Thoracic aorta (tissue), 2 donors: ENCODE data around the gene KBTBD2. TPM values are rescaled to one million over a fixed set of nuclear protein-coding genes. Genes with fewer than 3 reads are reported as not detected.

Experiments
- ATAC-seq: fragments of 150-250 bp; one replicate; pipeline ENCODE4 v1.8.0; 2017; ENCODE audit warnings: low read depth; ENCODE audit not compliant: insufficient number of reproducible peaks, low FRiP score
- DNase-seq: peaks from one replicate; pipeline ENCODE4 v3.0.0-alpha.2; 2020; ENCODE audit warnings: low spot score
- H3K27ac ChIP-seq, 2 donors: fragments of 200-600 bp; sonication (generic); 1 replicate in 1 of 2; 2 replicates in 1 of 2; pipeline ENCODE4 v1.5.1; 2016; ENCODE audit warnings: mild to moderate bottlenecking in 2 of 2, moderate library complexity in 2 of 2
- H3K27me3 ChIP-seq: fragments of 200-600 bp; sonication (generic); replicated peaks from 2 replicates; pipeline ENCODE4 v1.6.0; 2016; ENCODE audit warnings: mild to moderate bottlenecking; ENCODE audit not compliant: insufficient read depth
- H3K36me3 ChIP-seq: fragments of 200-600 bp; sonication (generic); one replicate; pipeline ENCODE4 v1.5.1; 2016
- H3K4me1 ChIP-seq, 2 donors: fragments of 200-600 bp; sonication (generic); 1 replicate in 1 of 2; 2 replicates in 1 of 2; pipeline versions ENCODE4 v1.5.1 to v1.6.0; 2016; ENCODE audit warnings: low read depth in 2 of 2, mild to moderate bottlenecking in 1 of 2; ENCODE audit not compliant: control insufficient read depth in 1 of 2
- H3K4me3 ChIP-seq: fragments of 200-600 bp; sonication (generic); 2 replicates; pipeline ENCODE4 v1.5.1; 2016; ENCODE audit warnings: mild to moderate bottlenecking
- H3K9me3 ChIP-seq: fragments of 200-600 bp; sonication (generic); 2 replicates; pipeline ENCODE4 v1.5.1; 2016
- CTCF ChIP-seq: fragments of 200-600 bp; sonication (generic); IDR thresholded peaks from one replicate; pipeline ENCODE4 v1.5.1; 2019; ENCODE audit warnings: antibody characterized with exemption
- total RNA-seq, 2 donors: library from RNA; depleted of rRNA; stranded (reverse); fragments of >200 nt; gene quantifications; one replicate each; pipeline versions ENCODE4 v1.1.0 to v1.2.3, GENCODE V29; 2016

Gene KBTBD2
- total RNA-seq, 2 donors from 2014 or later = 24.1 to 47.9 TPM

- H3K4me3 ChIP-seq = no peak overlapping the region
- no peaks in the 10 kb centered on the region for H3K9me3 ChIP-seq
- H3K27ac ChIP-seq = peak overlapping the region in 1 of 2 donors; percentile 93
- H3K27me3 ChIP-seq = no peaks in the 10 kb centered on the region
- ATAC-seq (no peak), DNase-seq (no peak)
- peaks cover 17 to 25% of the 10 kb centered on the region in 2 donors for H3K4me1 ChIP-seq
- no peaks in the 10 kb centered on the region for H3K36me3 ChIP-seq
- TF ChIP-seq CTCF = no peak
Observed at GRCh38 chr7:32893722-32894121, 2.2 kb upstream of the KBTBD2 start.

GRCh38 chr7:32893207-32893524 is 1.6 kb upstream of the KBTBD2 start:
- Histone ChIP-seq H3K27ac (peak overlapping the region; percentile 85 to 93), H3K9me3 (no peaks in the 10 kb centered on the region), H3K4me1 (peaks cover 20 to 30% of the 10 kb centered on the region in 2 donors), H3K4me3 (peak overlapping the region; percentile 96), H3K36me3 (no peaks in the 10 kb centered on the region), H3K27me3 (no peaks in the 10 kb centered on the region)
- no peak for TF ChIP-seq CTCF
- DNase-seq = no peak
- ATAC-seq = no peak

GRCh38 chr7:32892521-32893206 is 1.1 kb upstream of the KBTBD2 start:
- H3K27ac ChIP-seq = peak overlapping the region; percentile 85 to 93
- no peaks in the 10 kb centered on the region for H3K36me3 ChIP-seq
- H3K27me3 ChIP-seq = no peaks in the 10 kb centered on the region
- TF ChIP-seq CTCF = no peak
- H3K4me1 ChIP-seq = peaks cover 25 to 35% of the 10 kb centered on the region in 2 donors
- no peaks in the 10 kb centered on the region for H3K9me3 ChIP-seq
- peak; percentile 8 for ATAC-seq
- peak overlapping the region; percentile 96 for H3K4me3 ChIP-seq
- DNase-seq = peak; percentile 12

GRCh38 chr7:32891800-32892520 is 400 bp upstream of the KBTBD2 start:
- no peaks in the 10 kb centered on the region for H3K27me3 ChIP-seq
- no peaks in the 10 kb centered on the region for H3K36me3 ChIP-seq
- peak; percentile 91 for DNase-seq

More at GRCh38 chr7:32891800-32892520, 400 bp upstream of the KBTBD2 start:
- ATAC-seq = peak; percentile 82
- Histone ChIP-seq H3K27ac (peak overlapping the region; percentile 95 to 99), H3K4me3 (peak overlapping the region; percentile 96), H3K4me1 (peaks cover 30 to 41% of the 10 kb centered on the region in 2 donors), H3K9me3 (no peaks in the 10 kb centered on the region)
- no peak for TF ChIP-seq CTCF
